ENCODE data around the gene TRABD.
A peak's percentile ranks its signal among the peaks of the same experiment; 100 is the strongest.

TRABD gene

GRCh38 chr22:50246242-50247175 lies 60.8 kb downstream of the TRABD start:
- no peak for DNase-seq

- DNase-seq: peak; percentile 56
Measured at GRCh38 chr22:50247748-50248147, 62.0 kb downstream of the TRABD start.

- DNase-seq: no peak
Measured at GRCh38 chr22:50248196-50249081, 62.7 kb downstream of the TRABD start.

All from activated CD4-positive, alpha-beta T cell treated with anti-CD3 and anti-CD28 coated beads, Interleukin-2, amount 50 U/mL, for 1 hour (primary cell).